IMR-90 (cell line): ENCODE results near the gene LGALSL. TPM values are rescaled to one million over a fixed set of nuclear protein-coding genes. Genes with fewer than 3 reads are reported as not detected.

Experiments used
- ATAC-seq: fragments of 200-7000 bp; cut with Tn5 transposase; 2 replicates; pipeline ENCODE4 v1.9.1; 2020; ENCODE audit warnings: low read depth, mild to moderate bottlenecking, moderate library complexity
- BruUV-seq: library from RNA; stranded (reverse); fragments of 400-500 nt; replicated peaks from 2 replicates; lab custom pipeline; 2021; lab: Mats Ljungman, UMichigan
- CTCF ChIA-PET: fragments of 300-600 bp; formaldehyde crosslinking; extraction: SDS; loops from one replicate; lab custom pipeline; 2021; ENCODE audit warnings: antibody characterized with exemption; lab: Yijun Ruan, JAX
- POLR2A ChIA-PET: fragments of 300-600 bp; sonication (Branson Sonifier 250); formaldehyde crosslinking; loops from one replicate; lab custom pipeline; 2022; ENCODE audit warnings: antibody characterized with exemption; ENCODE audit not compliant: unreplicated experiment; lab: Charles Lee
- DNase-seq: peaks from one replicate; pipeline ENCODE4 v3.0.0; 2013
- H2AFZ ChIP-seq: replicated peaks from 2 replicates; pipeline ENCODE3; 2013; ENCODE audit warnings: low read length, mild to moderate bottlenecking; ENCODE audit not compliant: poor library complexity
- H2AK5ac ChIP-seq: 2 replicates; pipeline ENCODE4 v1.6.1; 2013; ENCODE audit warnings: low read depth, low read length, inconsistent platforms
- H2AK9ac ChIP-seq: replicated peaks from 2 replicates; pipeline ENCODE3; 2013; ENCODE audit warnings: mild to moderate bottlenecking, low read depth, low read length, moderate library complexity; ENCODE audit not compliant: poor library complexity
- H2BK120ac ChIP-seq: 2 replicates; pipeline ENCODE4 v1.6.1; 2013; ENCODE audit warnings: low read depth, low read length, inconsistent platforms
- H2BK15ac ChIP-seq: 3 replicates; pipeline ENCODE4 v1.6.1; 2013; ENCODE audit warnings: low read depth, low read length, inconsistent platforms
- H2BK20ac ChIP-seq: 2 replicates; pipeline ENCODE4 v1.6.1; 2013; ENCODE audit warnings: low read depth, mild to moderate bottlenecking, inconsistent platforms, low read length, moderate library complexity
- H2BK5ac ChIP-seq: 2 replicates; pipeline ENCODE4 v1.6.1; 2013; ENCODE audit warnings: mild to moderate bottlenecking, low read depth, low read length, inconsistent platforms; ENCODE audit not compliant: poor library complexity, severe bottlenecking
- H3K14ac ChIP-seq: replicated peaks from 2 replicates; pipeline ENCODE4 v1.6.1; 2013; ENCODE audit warnings: low read depth, low read length, inconsistent platforms
- H3K18ac ChIP-seq: 2 replicates; pipeline ENCODE4 v1.6.1; 2013; ENCODE audit warnings: low read depth, low read length, control low read depth
- H3K23ac ChIP-seq: 2 replicates; pipeline ENCODE4 v1.6.1; 2013; ENCODE audit warnings: low read depth, low read length, inconsistent platforms
- H3K27ac ChIP-seq: 2 replicates; pipeline ENCODE4 v1.5.1; 2013; ENCODE audit warnings: mild to moderate bottlenecking, control low read depth, low read length; ENCODE audit not compliant: insufficient read depth
- H3K27me3 ChIP-seq: 2 replicates; pipeline ENCODE4 v1.6.1; 2013; ENCODE audit warnings: low read length; ENCODE audit not compliant: control insufficient read depth, insufficient read depth
- H3K36me3 ChIP-seq: 2 replicates; pipeline ENCODE4 v1.6.1; 2013; ENCODE audit warnings: low read length, mixed read lengths; ENCODE audit not compliant: control insufficient read depth, insufficient read depth
- H3K4ac ChIP-seq: 2 replicates; pipeline ENCODE4 v1.6.1; 2013; ENCODE audit warnings: low read depth, low read length, inconsistent platforms
- H3K4me1 ChIP-seq: 2 replicates; pipeline ENCODE4 v1.6.1; 2013; ENCODE audit warnings: low read length, mixed read lengths; ENCODE audit not compliant: control insufficient read depth, insufficient read depth
- H3K4me2 ChIP-seq: 2 replicates; pipeline ENCODE4 v1.6.1; 2013; ENCODE audit warnings: low read depth, mild to moderate bottlenecking, control low read depth, low read length, moderate library complexity
- H3K4me3 ChIP-seq: 2 replicates; pipeline ENCODE4 v1.5.1; 2013; ENCODE audit warnings: low read depth, mild to moderate bottlenecking, control low read depth, low read length, moderate library complexity; ENCODE audit not compliant: insufficient read depth
- H3K56ac ChIP-seq: 2 replicates; pipeline ENCODE4 v1.6.1; 2013; ENCODE audit warnings: low read length, inconsistent platforms; ENCODE audit not compliant: insufficient read depth; ENCODE audit errors: extremely low read depth
- H3K79me1 ChIP-seq, 2 experiments: 2 replicates each; pipeline ENCODE4 v1.6.1; 2013; ENCODE audit warnings: low read length in 2 of 2, inconsistent platforms in 1 of 2, low read depth in 1 of 2
- H3K9ac ChIP-seq: 2 replicates; pipeline ENCODE4 v1.6.1; 2013; ENCODE audit warnings: low read depth, low read length, control low read depth
- H3K9me1 ChIP-seq: 2 replicates; pipeline ENCODE4 v1.6.1; 2013; ENCODE audit warnings: low read length, inconsistent platforms; ENCODE audit not compliant: insufficient read depth
- H3K9me3 ChIP-seq: 2 replicates; pipeline ENCODE4 v1.6.1; 2013; ENCODE audit warnings: low read length; ENCODE audit not compliant: control insufficient read depth, insufficient read depth
- H4K20me1 ChIP-seq: 2 replicates; pipeline ENCODE4 v1.6.1; 2013; ENCODE audit warnings: low read length, inconsistent platforms; ENCODE audit not compliant: insufficient read depth
- H4K5ac ChIP-seq: 2 replicates; pipeline ENCODE4 v1.6.1; 2013; ENCODE audit warnings: mild to moderate bottlenecking, low read depth, low read length, control low read depth
- H4K8ac ChIP-seq, 2 experiments: 2 replicates each; pipeline ENCODE4 v1.6.1; 2013; ENCODE audit warnings: low read depth in 2 of 2, low read length in 2 of 2, control low read depth in 1 of 2, inconsistent platforms in 1 of 2
- H4K91ac ChIP-seq: 2 replicates; pipeline ENCODE4 v1.6.1; 2013; ENCODE audit warnings: low read depth, low read length, inconsistent platforms; ENCODE audit not compliant: insufficient read depth
- CEBPB ChIP-seq: IDR thresholded peaks from 2 replicates; pipeline ENCODE4 v1.6.1; 2012; ENCODE audit warnings: low read depth, low read length, improper control_type of control experiment
- FOS ChIP-seq: fragments of 150-350 bp; IDR thresholded peaks from 2 replicates; pipeline ENCODE4 v1.6.1; 2016; ENCODE audit warnings: low read depth, low read length
- MAZ ChIP-seq: IDR thresholded peaks from 2 replicates; pipeline ENCODE4 v1.6.1; 2012; ENCODE audit warnings: low read depth, mild to moderate bottlenecking, low read length, improper control_type of control experiment, moderate library complexity, borderline replicate concordance
- POLR2A ChIP-seq: IDR thresholded peaks from 2 replicates; pipeline ENCODE4 v1.6.1; 2012; ENCODE audit warnings: mild to moderate bottlenecking, low read depth, low read length
- RFX5 ChIP-seq: IDR thresholded peaks from 2 replicates; pipeline ENCODE4 v1.8.0; 2012; ENCODE audit warnings: low read depth, mild to moderate bottlenecking, low read length, moderate library complexity
- WGBS, 2 experiments: methylation state at CpG; one replicate each; pipeline versions ENCODE4 v1.1.5 to v1.1.7; 2013; ENCODE audit warnings: missing lambda C conversion rate in 2 of 2; ENCODE audit not compliant: insufficient read length in 1 of 2; ENCODE audit errors: extremely low coverage in 2 of 2; 5-methylcytosine and 5-hydroxymethylcytosine counted together
- dilution Hi-C: fragments of 300-500 bp; cut with HindIII; formaldehyde crosslinking; loops from one replicate; pipeline ENCODE4 v1.14.3; 2018; ENCODE audit warnings: low sequenced_read_pairs; ENCODE audit not compliant: unreplicated experiment
- in situ Hi-C: fragments of 300-500 bp; cut with MboI; formaldehyde crosslinking; loops from 3 replicates; pipeline ENCODE4 v1.14.3; 2019; ENCODE audit warnings: low sequenced_read_pairs, inconsistent platforms, mixed read lengths
- intact Hi-C: fragments of 100-400 bp; cut with micrococcal nuclease; formaldehyde crosslinking; loops from 2 replicates; pipeline ENCODE4 v1.10.0; 2022
- polyA plus RNA-seq, 3 experiments: library from polyadenylated mRNA; depleted of rRNA; stranded (reverse); fragments of >200 nt; gene quantifications; 2 replicates each; pipeline ENCODE4 v1.2.3, GENCODE V29; 2012; ENCODE audit warnings: low replicate concordance in 1 of 3
- total RNA-seq: library from RNA; depleted of rRNA; stranded (reverse); fragments of >200 nt; gene quantifications from 2 replicates; pipeline ENCODE4 v1.2.3, GENCODE V29; 2012
- TF ChIP-seq, protein P1 (sequence below): fragments of 150-350 bp; IDR thresholded peaks from 2 replicates; pipeline ENCODE4 v1.6.1; 2017; ENCODE audit warnings: mild to moderate bottlenecking, antibody characterized with exemption, low read length, low read depth

Gene LGALSL
- total and polyA plus RNA-seq, 2 of the 4 experiments (the other 2 are of a cell fraction), result 0.86 to 2.9 TPM

DNA sequence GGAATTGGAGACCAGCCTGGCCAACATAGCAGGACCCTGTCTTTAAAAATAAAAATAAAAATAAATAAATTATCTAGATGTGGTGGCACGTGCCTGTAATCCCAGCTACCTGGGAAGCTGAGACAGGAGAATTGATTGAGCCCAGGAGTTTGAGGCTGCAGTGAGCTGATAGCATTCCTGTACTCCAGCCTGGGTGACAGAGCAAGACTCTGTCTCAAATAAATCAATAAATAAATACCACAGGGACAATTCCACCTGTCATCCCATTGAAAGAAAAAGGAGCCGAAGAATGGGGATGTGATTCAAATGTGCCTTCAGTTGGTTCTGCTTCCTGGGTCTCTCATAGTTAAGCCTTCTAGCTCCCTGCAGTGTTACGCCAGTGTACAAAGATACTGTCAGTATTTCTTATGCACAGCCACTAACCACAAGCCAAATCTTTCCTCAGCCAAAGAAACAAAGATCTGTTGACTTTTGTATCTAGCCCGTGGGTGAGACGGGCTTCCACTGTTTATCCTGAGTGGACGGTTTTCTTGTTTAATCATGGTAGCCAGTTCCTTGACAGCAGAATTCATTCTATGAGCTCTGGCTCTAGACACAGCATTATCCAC, 12.6 kb downstream of the LGALSL start:
- Histone ChIP-seq H3K9me3 (no peaks in the 10 kb centered on the region), H3K9ac (no peak overlapping the region), H3K36me3 (no peaks in the 10 kb centered on the region), H3K18ac (no peak overlapping the region), H3K27ac (no peak overlapping the region), H3K4me3 (no peak overlapping the region), H3K4ac (no peak overlapping the region), H3K4me1 (no peaks in the 10 kb centered on the region; the same call in 1 of the 2 replicates), H3K14ac (no peak overlapping the region), H4K8ac (no peak overlapping the region), H2BK20ac (no peak overlapping the region), H2BK120ac (no peak overlapping the region), H3K79me1 (no peaks in the 10 kb centered on the region), H3K23ac (no peak overlapping the region), H3K56ac (no peak overlapping the region), H2AK5ac (no peak overlapping the region), H3K27me3 (peaks cover 31% of the 10 kb centered on the region), H2BK5ac (no peak overlapping the region), H3K9me1 (no peaks in the 10 kb centered on the region), H4K5ac (no peak overlapping the region), H4K91ac (no peak overlapping the region), H2AFZ (no peak overlapping the region), H2AK9ac (no peak overlapping the region), H4K20me1 (no peaks in the 10 kb centered on the region), H2BK15ac (no peak overlapping the region), H3K4me2 (no peak overlapping the region)
- POLR2A ChIA-PET, result no interaction called here
- ATAC-seq (no peak), DNase-seq (no peak)
- WGBS, 2 experiments, result 80% methylated on average over 1 of the region's 6 CpGs; no CpG with 5 or more reads in 1 of the 2 experiments
- CTCF ChIA-PET, result no interaction called here
- in situ Hi-C loops (no loop called here), dilution Hi-C loops (no loop called here), intact Hi-C loops (no loop called here)
- BruUV-seq, result no TSS peak
- TF ChIP-seq POLR2A, result no peak
- TF ChIP-seq FOS, result no peak
- no peak for TF ChIP-seq RFX5
- TF ChIP-seq CEBPB, result no peak
- TF ChIP-seq, protein P1, sequence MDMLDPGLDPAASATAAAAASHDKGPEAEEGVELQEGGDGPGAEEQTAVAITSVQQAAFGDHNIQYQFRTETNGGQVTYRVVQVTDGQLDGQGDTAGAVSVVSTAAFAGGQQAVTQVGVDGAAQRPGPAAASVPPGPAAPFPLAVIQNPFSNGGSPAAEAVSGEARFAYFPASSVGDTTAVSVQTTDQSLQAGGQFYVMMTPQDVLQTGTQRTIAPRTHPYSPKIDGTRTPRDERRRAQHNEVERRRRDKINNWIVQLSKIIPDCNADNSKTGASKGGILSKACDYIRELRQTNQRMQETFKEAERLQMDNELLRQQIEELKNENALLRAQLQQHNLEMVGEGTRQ, result no peak
- TF ChIP-seq MAZ, result no peak
